K562 (cell line): ENCODE measurements around the gene TBCCD1. TPM values are rescaled to one million over a fixed set of nuclear protein-coding genes. Genes with fewer than 3 reads are reported as not detected.

ENCODE experiments used
- ARID3A ChIP-seq: IDR thresholded peaks from 2 replicates; pipeline ENCODE4 v1.6.1; 2012; ENCODE audit warnings: low read depth, low read length, improper control_type of control experiment, borderline replicate concordance
- COPS2 ChIP-seq: fragments of 450-650 bp; conservative IDR thresholded peaks from 2 replicates; pipeline ENCODE4 v1.6.1; 2016; ENCODE audit warnings: mild to moderate bottlenecking, moderate library complexity
- CSDE1 ChIP-seq, 2 experiments: fragments of 450-650 bp; IDR thresholded peaks; 2 replicates each; pipeline ENCODE4 v1.6.1; 2016; ENCODE audit warnings: mild to moderate bottlenecking in 1 of 2
- E2F3 ChIP-seq: fragments of 250-450 bp; sonication (Bioruptor Pico); IDR thresholded peaks from 2 replicates; pipeline ENCODE4 v1.4.0; 2020; ENCODE audit warnings: mild to moderate bottlenecking
- MAFF ChIP-seq: IDR thresholded peaks from 2 replicates; pipeline ENCODE4 v1.6.1; 2012; ENCODE audit warnings: low read length, improper control_type of control experiment
- NFRKB ChIP-seq: fragments of 450-650 bp; IDR thresholded peaks from 2 replicates; pipeline ENCODE4 v1.6.1; 2016; ENCODE audit warnings: low read depth
- NKRF ChIP-seq: fragments of 450-650 bp; IDR thresholded peaks from 2 replicates; pipeline ENCODE4 v1.6.1; 2016; ENCODE audit warnings: borderline replicate concordance
- PHF8 ChIP-seq: fragments of 200-600 bp; sonication (generic); IDR thresholded peaks from 2 replicates; pipeline ENCODE4 v1.6.1; 2012; ENCODE audit warnings: mixed run types, mild to moderate bottlenecking, inconsistent platforms, low read length, moderate library complexity, borderline replicate concordance
- SMARCE1 ChIP-seq: fragments of 450-650 bp; IDR thresholded peaks from 2 replicates; pipeline ENCODE4 v1.7.1; 2016; ENCODE audit warnings: mild to moderate bottlenecking
- SOX6 ChIP-seq: fragments of 450-650 bp; IDR thresholded peaks from 2 replicates; pipeline ENCODE4 v1.6.1; 2014; ENCODE audit warnings: mild to moderate bottlenecking
- STAG1 ChIP-seq: sonication (generic); formaldehyde crosslinking; IDR thresholded peaks from 2 replicates; pipeline ENCODE4 v1.5.0; 2020; ENCODE audit warnings: missing genetic modification reagents, borderline replicate concordance
- U2AF2 ChIP-seq: fragments of 200-400 bp; formaldehyde crosslinking; optimal IDR thresholded peaks from 2 replicates; pipeline ENCODE3; 2017; ENCODE audit warnings: low read depth, mild to moderate bottlenecking, low read length
- ZBTB7A ChIP-seq: IDR thresholded peaks from 2 replicates; pipeline ENCODE4 v1.6.1; 2011; ENCODE audit warnings: low read depth, mild to moderate bottlenecking, low read length, moderate library complexity, borderline replicate concordance; ENCODE audit not compliant: control insufficient read depth
- ZKSCAN1 ChIP-seq: fragments of 150-350 bp; IDR thresholded peaks from 2 replicates; pipeline ENCODE4 v1.6.1; 2016; ENCODE audit warnings: low read depth, low read length
- ZNF174 ChIP-seq: fragments of 250-450 bp; sonication (Bioruptor Pico); IDR thresholded peaks from 2 replicates; pipeline ENCODE4 v1.4.0; 2020; ENCODE audit warnings: mild to moderate bottlenecking
- ZNF431 ChIP-seq: sonication (generic); formaldehyde crosslinking; IDR thresholded peaks from 2 replicates; pipeline ENCODE4 v1.8.0; 2022; ENCODE audit warnings: mild to moderate bottlenecking, missing genetic modification reagents
- polyA plus RNA-seq, 8 experiments: library from polyadenylated mRNA; depleted of rRNA in 4 of 8; stranded (reverse) in 5 of 8; unstranded in 3 of 8; fragments of >200 nt; fragmentation: Nextera tagmentation in 2 of 8; fragmentation: Illumina TruSeq in 1 of 8; extraction: Ambion mirVana in 2 of 8; extraction: Trizol in 1 of 8; gene quantifications; 2 replicates each; pipeline versions ENCODE4 v1.2.1 to v1.2.3, GENCODE V29; 2011 to 2014; ENCODE audit warnings: inconsistent platforms in 1 of 8, missing spikeins in 1 of 8
- total RNA-seq, 7 experiments: library from RNA; depleted of rRNA in 6 of 7; stranded (reverse); fragments of >200 nt in 6 of 7; fragmentation: Illumina TruSeq in 2 of 7; extraction: Trizol in 2 of 7; gene quantifications; 2 replicates each; pipeline versions ENCODE4 v1.2.1 to v1.2.3, GENCODE V29; 2011 to 2021; ENCODE audit warnings: low replicate concordance in 1 of 7
- TF ChIP-seq, protein P1 (sequence below): sonication (generic); formaldehyde crosslinking; IDR thresholded peaks from 2 replicates; pipeline ENCODE4 v1.8.1; 2022; ENCODE audit warnings: missing genetic modification reagents
- TF ChIP-seq, protein P2 (sequence below): sonication (generic); formaldehyde crosslinking; IDR thresholded peaks from 2 replicates; pipeline ENCODE4 v1.8.1; 2023; ENCODE audit warnings: missing genetic modification reagents, mild to moderate bottlenecking, borderline replicate concordance

Gene TBCCD1
- total and polyA plus RNA-seq, 9 of the 15 experiments (the other 6 are each of a cell fraction or from before 2014, with no cell fraction given), result 17.7 to 31.1 (median 21.2) TPM

- TF ChIP-seq, protein P1, sequence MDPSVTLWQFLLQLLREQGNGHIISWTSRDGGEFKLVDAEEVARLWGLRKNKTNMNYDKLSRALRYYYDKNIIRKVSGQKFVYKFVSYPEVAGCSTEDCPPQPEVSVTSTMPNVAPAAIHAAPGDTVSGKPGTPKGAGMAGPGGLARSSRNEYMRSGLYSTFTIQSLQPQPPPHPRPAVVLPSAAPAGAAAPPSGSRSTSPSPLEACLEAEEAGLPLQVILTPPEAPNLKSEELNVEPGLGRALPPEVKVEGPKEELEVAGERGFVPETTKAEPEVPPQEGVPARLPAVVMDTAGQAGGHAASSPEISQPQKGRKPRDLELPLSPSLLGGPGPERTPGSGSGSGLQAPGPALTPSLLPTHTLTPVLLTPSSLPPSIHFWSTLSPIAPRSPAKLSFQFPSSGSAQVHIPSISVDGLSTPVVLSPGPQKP (CRISPR knock-in tag), result no peak
- TF ChIP-seq ARID3A, result no peak
- TF ChIP-seq ZNF174 (CRISPR knock-in tag), result no peak
- TF ChIP-seq ZNF431 (CRISPR knock-in tag), result no peak
- no peak for TF ChIP-seq COPS2
- 0 out of 2 replicates have a peak, but pooled peaks have one; percentile 65 for TF ChIP-seq SOX6
- TF ChIP-seq NFRKB, result no peak
- TF ChIP-seq ZBTB7A, result peak; percentile 80; the same call in 1 of the 2 replicates
- 0 out of 2 replicates have a peak, but pooled peaks have one; percentile 12 for TF ChIP-seq SMARCE1
- peak in 1 of 2 experiments; percentile 39; a peak in 1 of 4 replicates for TF ChIP-seq CSDE1 (IDR thresholded peaks at IDR 0.05)
- TF ChIP-seq, protein P2, sequence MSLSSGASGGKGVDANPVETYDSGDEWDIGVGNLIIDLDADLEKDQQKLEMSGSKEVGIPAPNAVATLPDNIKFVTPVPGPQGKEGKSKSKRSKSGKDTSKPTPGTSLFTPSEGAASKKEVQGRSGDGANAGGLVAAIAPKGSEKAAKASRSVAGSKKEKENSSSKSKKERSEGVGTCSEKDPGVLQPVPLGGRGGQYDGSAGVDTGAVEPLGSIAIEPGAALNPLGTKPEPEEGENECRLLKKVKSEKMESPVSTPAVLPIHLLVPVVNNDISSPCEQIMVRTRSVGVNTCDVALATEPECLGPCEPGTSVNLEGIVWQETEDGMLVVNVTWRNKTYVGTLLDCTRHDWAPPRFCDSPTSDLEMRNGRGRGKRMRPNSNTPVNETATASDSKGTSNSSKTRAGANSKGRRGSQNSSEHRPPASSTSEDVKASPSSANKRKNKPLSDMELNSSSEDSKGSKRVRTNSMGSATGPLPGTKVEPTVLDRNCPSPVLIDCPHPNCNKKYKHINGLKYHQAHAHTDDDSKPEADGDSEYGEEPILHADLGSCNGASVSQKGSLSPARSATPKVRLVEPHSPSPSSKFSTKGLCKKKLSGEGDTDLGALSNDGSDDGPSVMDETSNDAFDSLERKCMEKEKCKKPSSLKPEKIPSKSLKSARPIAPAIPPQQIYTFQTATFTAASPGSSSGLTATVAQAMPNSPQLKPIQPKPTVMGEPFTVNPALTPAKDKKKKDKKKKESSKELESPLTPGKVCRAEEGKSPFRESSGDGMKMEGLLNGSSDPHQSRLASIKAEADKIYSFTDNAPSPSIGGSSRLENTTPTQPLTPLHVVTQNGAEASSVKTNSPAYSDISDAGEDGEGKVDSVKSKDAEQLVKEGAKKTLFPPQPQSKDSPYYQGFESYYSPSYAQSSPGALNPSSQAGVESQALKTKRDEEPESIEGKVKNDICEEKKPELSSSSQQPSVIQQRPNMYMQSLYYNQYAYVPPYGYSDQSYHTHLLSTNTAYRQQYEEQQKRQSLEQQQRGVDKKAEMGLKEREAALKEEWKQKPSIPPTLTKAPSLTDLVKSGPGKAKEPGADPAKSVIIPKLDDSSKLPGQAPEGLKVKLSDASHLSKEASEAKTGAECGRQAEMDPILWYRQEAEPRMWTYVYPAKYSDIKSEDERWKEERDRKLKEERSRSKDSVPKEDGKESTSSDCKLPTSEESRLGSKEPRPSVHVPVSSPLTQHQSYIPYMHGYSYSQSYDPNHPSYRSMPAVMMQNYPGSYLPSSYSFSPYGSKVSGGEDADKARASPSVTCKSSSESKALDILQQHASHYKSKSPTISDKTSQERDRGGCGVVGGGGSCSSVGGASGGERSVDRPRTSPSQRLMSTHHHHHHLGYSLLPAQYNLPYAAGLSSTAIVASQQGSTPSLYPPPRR, result no peak
- peak; percentile 43; the same call in 1 of the 2 replicates for TF ChIP-seq STAG1 (CRISPR knock-in tag)
- TF ChIP-seq PHF8, result peak; percentile 98; the same call in 1 of the 2 replicates
- TF ChIP-seq E2F3 (CRISPR knock-in tag), result 0 out of 2 replicates have a peak, but pooled peaks have one; percentile 17
- no peak for TF ChIP-seq MAFF
- TF ChIP-seq ZKSCAN1, result peak; percentile 68; the same call in 1 of the 2 replicates
- no peak for TF ChIP-seq U2AF2
- TF ChIP-seq NKRF, result peak; percentile 69; the same call in 1 of the 2 replicates
These were observed at the start of gene TBCCD1 (continued) for GRCh38 chr3:186567072-186567921.
